HG02981 (cell line): ENCODE results near the gene IQSEC3.
"Not testable (repeated sequence)": the region's sequence is repeated elsewhere in the genome, so short reads cannot be mapped to it uniquely, and the experiment has no call there.

Experiments used
- ATAC-seq: cut with Tn5 transposase; IDR thresholded peaks from one replicate; pipeline ENCODE4 v1.9.1; 2021; ENCODE audit warnings: mild to moderate bottlenecking, moderate library complexity; ENCODE audit not compliant: unreplicated experiment

IQSEC3 gene

GRCh38 chr12:109872-110271, 43.3 kb downstream of the IQSEC3 start:
- no peak for ATAC-seq

GRCh38 chr12:111699-112493, 45.3 kb downstream of the IQSEC3 start:
- ATAC-seq = no peak

GRCh38 chr12:113347-113746, 46.8 kb downstream of the IQSEC3 start:
- ATAC-seq = no peak

GRCh38 chr12:114626-115211, 48.2 kb downstream of the IQSEC3 start:
- no peak for ATAC-seq

GRCh38 chr12:115518-115917, 49.0 kb downstream of the IQSEC3 start:
- no peak for ATAC-seq

GRCh38 chr12:115960-116915, 49.7 kb downstream of the IQSEC3 start:
- no peak for ATAC-seq

GRCh38 chr12:117311-117710, 50.7 kb downstream of the IQSEC3 start:
- ATAC-seq = no peak

GRCh38 chr12:117816-118345, 51.3 kb downstream of the IQSEC3 start:
- ATAC-seq = no peak

GRCh38 chr12:118591-118990, 52.0 kb downstream of the IQSEC3 start:
- ATAC-seq = no peak

- no peak for ATAC-seq
Observed at GRCh38 chr12:120951-121350, 54.4 kb downstream of the IQSEC3 start.

- no peak for ATAC-seq
Observed at GRCh38 chr12:121647-122046, 55.1 kb downstream of the IQSEC3 start.

GRCh38 chr12:125075-125474, 58.5 kb downstream of the IQSEC3 start:
- ATAC-seq = no peak

GRCh38 chr12:125566-125965, 59.0 kb downstream of the IQSEC3 start:
- ATAC-seq = no peak

GRCh38 chr12:128079-128478, 61.5 kb downstream of the IQSEC3 start:
- no peak for ATAC-seq

- no peak for ATAC-seq
Observed at GRCh38 chr12:129001-129400, 62.4 kb downstream of the IQSEC3 start.

GRCh38 chr12:130519-130918, 64.0 kb downstream of the IQSEC3 start:
- no peak for ATAC-seq

GRCh38 chr12:131008-131407, 64.4 kb downstream of the IQSEC3 start:
- no peak for ATAC-seq

- no peak for ATAC-seq
Observed at GRCh38 chr12:131732-132495, 65.3 kb downstream of the IQSEC3 start.

- ATAC-seq = not testable (repeated sequence)
Observed at GRCh38 chr12:133616-134232, 67.2 kb downstream of the IQSEC3 start.

- no peak for ATAC-seq
Observed at GRCh38 chr12:135138-135537, 68.6 kb downstream of the IQSEC3 start.
